Mammary epithelial cell (primary cell): ENCODE measurements around the gene COL23A1.

Experiments
- CTCF ChIP-seq, 2 donors: IDR thresholded peaks in 1 of 2; conservative IDR thresholded peaks in 1 of 2; 2 replicates each; pipeline ENCODE4 v1.5.1; 2011 to 2012; ENCODE audit warnings: inconsistent platforms in 2 of 2, low read length in 2 of 2, mild to moderate bottlenecking in 2 of 2, control low read depth in 1 of 2, low read depth in 1 of 2; ENCODE audit not compliant: insufficient read depth in 1 of 2; ENCODE audit errors: extremely low read depth in 1 of 2
- EZH2 ChIP-seq: IDR thresholded peaks from 2 replicates; pipeline ENCODE4 v1.6.1; 2012; ENCODE audit warnings: low read length, inconsistent platforms, borderline replicate concordance

GRCh38 chr5:178339272-178339671, 250.9 kb downstream of the COL23A1 start:
- TF ChIP-seq CTCF (conservative IDR thresholded peaks at IDR 0.05 in 1 of 2, IDR thresholded peaks at IDR 0.05 in 1 of 2; ENCODE audit: extremely low read depth in 1 of 2, insufficient read depth in 1 of 2, low read depth in 1 of 2, low read length in 2 of 2) (no peak), EZH2 (no peak)
